ENCODE data around the gene TBC1D19.
"Not testable (repeated sequence)": the region's sequence is repeated elsewhere in the genome, so short reads cannot be mapped to it uniquely, and the experiment has no call there.

TBC1D19 gene

GRCh38 chr4:26607776-26608175, 23.9 kb downstream of the TBC1D19 start:
- no peak for ATAC-seq

- ATAC-seq = no peak
Observed at GRCh38 chr4:26609391-26609790, 25.5 kb downstream of the TBC1D19 start.

- ATAC-seq = no peak
Observed at GRCh38 chr4:26609868-26610267, 26.0 kb downstream of the TBC1D19 start.

GRCh38 chr4:26611372-26611771, 27.5 kb downstream of the TBC1D19 start:
- ATAC-seq = no peak

- ATAC-seq = no peak
Observed at GRCh38 chr4:26611885-26612284, 28.0 kb downstream of the TBC1D19 start.

- no peak for ATAC-seq
Observed at GRCh38 chr4:26613237-26613636, 29.4 kb downstream of the TBC1D19 start.

GRCh38 chr4:26613735-26614134, 29.9 kb downstream of the TBC1D19 start:
- ATAC-seq = no peak

GRCh38 chr4:26619784-26620183, 35.9 kb downstream of the TBC1D19 start:
- ATAC-seq = no peak

- no peak for ATAC-seq
Observed at GRCh38 chr4:26621366-26621765, 37.5 kb downstream of the TBC1D19 start.

GRCh38 chr4:26622913-26623312, 39.0 kb downstream of the TBC1D19 start:
- ATAC-seq = no peak

GRCh38 chr4:26626658-26627057, 42.8 kb downstream of the TBC1D19 start:
- ATAC-seq = not testable (repeated sequence)

- ATAC-seq = no peak
Observed at GRCh38 chr4:26632916-26633315, 49.0 kb downstream of the TBC1D19 start.

GRCh38 chr4:26634237-26634636, 50.4 kb downstream of the TBC1D19 start:
- ATAC-seq = no peak

GRCh38 chr4:26636458-26636857, 52.6 kb downstream of the TBC1D19 start:
- no peak for ATAC-seq

GRCh38 chr4:26640639-26641038, 56.8 kb downstream of the TBC1D19 start:
- not testable (repeated sequence) for ATAC-seq

- no peak for ATAC-seq
Observed at GRCh38 chr4:26647523-26648224, 63.8 kb downstream of the TBC1D19 start.

- no peak for ATAC-seq
Observed at GRCh38 chr4:26648260-26648659, 64.4 kb downstream of the TBC1D19 start.

- no peak for ATAC-seq
Observed at GRCh38 chr4:26660261-26660660, 76.4 kb downstream of the TBC1D19 start.

GRCh38 chr4:26663888-26664287, 80.0 kb downstream of the TBC1D19 start:
- no peak for ATAC-seq

GRCh38 chr4:26670903-26671537, 87.1 kb downstream of the TBC1D19 start:
- no peak for ATAC-seq

- not testable (repeated sequence) for ATAC-seq
Observed at GRCh38 chr4:26679040-26679695, 95.3 kb downstream of the TBC1D19 start.

GRCh38 chr4:26682436-26682835, 98.6 kb downstream of the TBC1D19 start:
- no peak for ATAC-seq

GRCh38 chr4:26685250-26685649, 101.4 kb downstream of the TBC1D19 start:
- ATAC-seq = no peak

- no peak for ATAC-seq
Observed at GRCh38 chr4:26687728-26688127, 103.8 kb downstream of the TBC1D19 start.

Data from activated CD4-positive, CD25-positive, alpha-beta regulatory T cell treated with anti-CD3 and anti-CD28 coated beads, Interleukin-2, amount 50 U/mL, for 24 hours (primary cell).